Heart right ventricle (tissue), 16 donors: ENCODE measurements around the gene CELSR1. TPM values are rescaled to one million over a fixed set of nuclear protein-coding genes. Genes with fewer than 3 reads are reported as not detected.

Experiments
- ATAC-seq, 8 donors: fragments of 200-7000 bp; cut with Tn5 transposase; one replicate each; pipeline ENCODE4 v1.9.1; 2020; ENCODE audit warnings: mild to moderate bottlenecking in 8 of 8, moderate library complexity in 8 of 8, moderate number of reproducible peaks in 1 of 8
- DNase-seq, 2 donors: peaks; one replicate each; pipeline ENCODE4 v3.0.0-alpha.2; 2020
- H3K27ac ChIP-seq, 10 donors: fragments of 200-600 bp; sonication (generic) in 2 of 10; one replicate each; pipeline versions ENCODE4 v1.5.0 to v1.8.0; 2020 to 2022; ENCODE audit warnings: mild to moderate bottlenecking in 3 of 10
- H3K27me3 ChIP-seq, 7 donors: fragments of 200-600 bp; one replicate each; pipeline ENCODE4 v1.8.0; 2021 to 2022; ENCODE audit warnings: mild to moderate bottlenecking in 2 of 7
- H3K36me3 ChIP-seq, 9 donors: fragments of 200-600 bp; sonication (generic) in 1 of 9; one replicate each; pipeline versions ENCODE4 v1.5.0 to v1.8.0; 2020 to 2022; ENCODE audit warnings: mild to moderate bottlenecking in 2 of 9
- H3K4me1 ChIP-seq, 9 donors: fragments of 200-600 bp; sonication (generic) in 1 of 9; one replicate each; pipeline versions ENCODE4 v1.5.0 to v1.8.0; 2020 to 2022; ENCODE audit warnings: mild to moderate bottlenecking in 4 of 9
- H3K4me3 ChIP-seq, 10 donors: fragments of 200-600 bp; sonication (generic) in 2 of 10; one replicate each; pipeline versions ENCODE4 v1.5.0 to v1.8.0; 2020 to 2022; ENCODE audit warnings: mild to moderate bottlenecking in 7 of 10, moderate library complexity in 2 of 10
- H3K9me3 ChIP-seq, 11 donors: fragments of 200-600 bp in 10 of 11; sonication (generic) in 2 of 11; one replicate each; pipeline versions ENCODE4 v1.5.0 to v1.8.0; 2013 to 2022; ENCODE audit warnings: mild to moderate bottlenecking in 2 of 11, control low read depth in 1 of 11, moderate library complexity in 1 of 11
- WGBS, 2 donors: extraction: QIAGEN DNeasy Blood & Tissue Kit; methylation state at CpG; one replicate each; pipeline ENCODE4 v1.1.7; 2013; ENCODE audit warnings: inconsistent platforms in 1 of 2; 5-methylcytosine and 5-hydroxymethylcytosine counted together
- intact Hi-C, 10 donors: fragments of 100-400 bp; cut with DNase I; formaldehyde crosslinking; loops; one replicate each; pipeline versions ENCODE4 v1.11.1 to v1.14.2; 2022
- polyA plus RNA-seq, 2 donors: library from polyadenylated mRNA; stranded (reverse); fragments of 200-250 nt; gene quantifications; one replicate each; pipeline ENCODE4 v1.2.3, GENCODE V29; 2013
- total RNA-seq, 10 donors: library from RNA; stranded (reverse); fragmentation: NEBNext Ultra II Directional in 3 of 10; extraction: Animal tissue kit (Norgen Biotek cat#: 25700) in 3 of 10; gene quantifications; one replicate each; pipeline versions ENCODE4 v1.2.1 to v1.2.4, GENCODE V29; 2021 to 2023
- TF ChIP-seq, protein P1 (sequence below), 9 donors: fragments of 200-600 bp; sonication (generic) in 2 of 9; IDR thresholded peaks; one replicate each; pipeline versions ENCODE4 v1.5.0 to v1.8.0; 2021 to 2022; ENCODE audit warnings: antibody characterized with exemption in 9 of 9, mild to moderate bottlenecking in 5 of 9, moderate library complexity in 1 of 9
- donor health status: Arrhythmogenic right ventricular cardiomyopathy.
- donor health status: ischemic (EF 13 %, LVEDD 7.1; RV severe dilation, severe dysfunction).
- donor health status: healthy with polysubstance abuse.
- donor health status: DM: no; HTN: yes; CAD: no.
- donor health status: DM: no; HTN: no; CAD: no.
- donor health status: ischemic (EF 25% LVEDD 6.9; RV normal size, moderate dysfunction).
- donor health status: ischemic (EF 25% LVEDD 5.7; RV mildly dilated, moderate dysfunction).
- donor health status: healthy.
- donor health status: DM: yes; HTN: yes; CAD: no.
- donor health status: Ischemic cardiomyopathy.
- donor health status: ischemic (EF 35%, LVEDD 5.7; RV mildly dilated, moderate dysfunction).
- donor health status: nonischemic (EF 11% LVEDD 7.7; RV severe dilation, severe dysfunction).
- donor health status: DM: yes; HTN: yes; CAD: no.
- donor health status: PGD.
- donor health status: ischemic (EF 29% LVEDD 5.4; RV normal size, mild dysfunction).
- donor health status: nonischemic (EF 23%, LVEDD 6.1; RV moderate dilation, normal function).

The CELSR1 gene
- total and polyA plus RNA-seq, 12 donors, result 4.0 to 16.7 (median 11.4) TPM

DNA sequence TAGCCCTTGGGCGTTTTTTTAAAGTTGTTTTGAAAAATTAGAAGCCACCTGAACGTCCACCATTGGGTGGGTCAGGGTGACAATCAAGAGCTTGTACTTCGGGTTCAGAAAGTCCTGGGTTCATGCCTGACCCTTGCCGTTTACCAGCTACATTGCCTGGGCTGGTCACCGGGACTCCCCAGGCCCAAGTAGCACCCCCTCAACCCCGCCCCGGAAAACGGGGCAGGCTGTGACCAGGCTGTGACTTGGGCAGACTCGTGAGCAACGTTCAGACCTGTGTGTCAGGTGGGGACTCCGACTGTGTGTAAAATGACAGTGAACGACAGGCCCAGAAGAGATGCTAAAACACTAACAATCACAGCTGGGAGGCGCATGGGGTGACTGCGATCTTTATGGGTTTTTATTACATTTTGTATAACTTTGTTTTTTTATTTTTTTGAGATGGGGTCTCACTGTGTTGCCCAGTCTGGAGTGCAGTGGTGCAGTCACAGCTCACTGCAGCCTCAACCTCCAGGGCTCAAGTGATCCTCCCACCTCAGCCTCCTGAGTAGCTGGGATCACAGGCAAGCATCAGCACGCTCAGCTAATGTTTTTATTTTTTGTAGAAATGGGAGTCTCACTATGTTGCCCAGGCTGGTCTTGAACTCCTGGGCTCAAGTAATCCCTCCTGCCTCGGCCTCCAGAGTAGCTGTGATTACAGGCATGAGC lies 145.1 kb downstream of the CELSR1 start:
- TF ChIP-seq, protein P1, sequence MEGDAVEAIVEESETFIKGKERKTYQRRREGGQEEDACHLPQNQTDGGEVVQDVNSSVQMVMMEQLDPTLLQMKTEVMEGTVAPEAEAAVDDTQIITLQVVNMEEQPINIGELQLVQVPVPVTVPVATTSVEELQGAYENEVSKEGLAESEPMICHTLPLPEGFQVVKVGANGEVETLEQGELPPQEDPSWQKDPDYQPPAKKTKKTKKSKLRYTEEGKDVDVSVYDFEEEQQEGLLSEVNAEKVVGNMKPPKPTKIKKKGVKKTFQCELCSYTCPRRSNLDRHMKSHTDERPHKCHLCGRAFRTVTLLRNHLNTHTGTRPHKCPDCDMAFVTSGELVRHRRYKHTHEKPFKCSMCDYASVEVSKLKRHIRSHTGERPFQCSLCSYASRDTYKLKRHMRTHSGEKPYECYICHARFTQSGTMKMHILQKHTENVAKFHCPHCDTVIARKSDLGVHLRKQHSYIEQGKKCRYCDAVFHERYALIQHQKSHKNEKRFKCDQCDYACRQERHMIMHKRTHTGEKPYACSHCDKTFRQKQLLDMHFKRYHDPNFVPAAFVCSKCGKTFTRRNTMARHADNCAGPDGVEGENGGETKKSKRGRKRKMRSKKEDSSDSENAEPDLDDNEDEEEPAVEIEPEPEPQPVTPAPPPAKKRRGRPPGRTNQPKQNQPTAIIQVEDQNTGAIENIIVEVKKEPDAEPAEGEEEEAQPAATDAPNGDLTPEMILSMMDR (IDR thresholded peaks at IDR 0.05), result no peak

GRCh38 chr22:46391486-46392136 lies 145.8 kb downstream of the CELSR1 start:
- DNase-seq (no peak), ATAC-seq (peak in 1 of 8 donors; percentile 38)
- H3K4me1 ChIP-seq, result peaks cover 0 to 7% (median 0%) of the 10 kb centered on the region in 9 donors
- H3K4me3 ChIP-seq, result no peak overlapping the region
- WGBS, 2 donors, result 92% methylated on average over 36 of the region's 36 CpGs
- H3K27me3 ChIP-seq, result no peaks in the 10 kb centered on the region
- H3K27ac ChIP-seq, result no peak overlapping the region
- H3K36me3 ChIP-seq, result no peaks in the 10 kb centered on the region
- TF ChIP-seq, protein P1 (IDR thresholded peaks at IDR 0.05), result no peak
- intact Hi-C loops, result no loop called here
- H3K9me3 ChIP-seq, result no peaks in the 10 kb centered on the region

More for the DNA sequence above, 145.1 kb downstream of the CELSR1 start:
- no peaks in the 10 kb centered on the region for H3K9me3 ChIP-seq
- DNase-seq (no peak), ATAC-seq (no peak)
- 87 to 92% methylated on average over 16 of the region's 16 CpGs for WGBS, 2 donors
- no peak overlapping the region for H3K27ac ChIP-seq
- intact Hi-C loops, result no loop called here
- H3K4me1 ChIP-seq, result peaks cover 0 to 7% (median 0%) of the 10 kb centered on the region in 9 donors
- no peaks in the 10 kb centered on the region for H3K27me3 ChIP-seq
- H3K36me3 ChIP-seq, result no peaks in the 10 kb centered on the region
- no peak overlapping the region for H3K4me3 ChIP-seq

DNA sequence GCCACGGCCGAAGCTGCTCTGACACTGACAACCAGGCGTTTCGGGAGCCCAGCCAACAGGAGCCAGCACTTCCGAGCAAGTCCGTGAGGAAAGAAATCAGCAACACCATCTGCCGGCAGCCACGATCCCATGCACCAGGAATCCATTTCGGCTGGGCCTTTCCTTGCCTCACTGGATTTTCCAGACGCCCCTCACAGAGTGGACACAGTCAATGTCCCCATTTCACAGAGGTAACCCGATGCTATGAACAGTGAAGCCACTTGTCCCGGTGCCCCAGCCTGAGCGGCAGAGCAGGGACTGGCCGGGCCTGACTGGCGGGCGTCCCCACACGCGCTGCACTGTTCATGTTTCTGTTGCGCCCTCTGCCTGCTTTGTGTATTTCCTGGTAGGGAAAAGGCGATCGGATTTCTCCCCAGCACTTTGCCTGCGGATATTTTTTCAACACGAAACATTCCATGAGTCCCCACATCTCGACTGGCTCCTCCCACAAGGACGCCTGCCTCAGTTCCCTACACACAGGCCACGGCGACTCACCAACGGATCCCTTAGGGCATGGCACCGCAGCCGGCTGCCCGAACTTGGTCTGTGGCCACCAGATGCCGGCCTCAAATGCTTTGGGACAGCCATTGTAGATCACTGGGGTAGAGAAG lies 146.6 kb downstream of the CELSR1 start:
- TF ChIP-seq, protein P1 (IDR thresholded peaks at IDR 0.05), result peak in 8 of 9 donors; percentile 7 to 61 (median 36)
- 53 to 57% methylated on average over 32 of the region's 32 CpGs for WGBS, 2 donors
- Histone ChIP-seq H3K4me1 (peaks cover 0 to 7% (median 0%) of the 10 kb centered on the region in 9 donors), H3K4me3 (peak overlapping the region in 1 of 10 donors; percentile 39), H3K9me3 (no peaks in the 10 kb centered on the region), H3K27ac (peak overlapping the region in 2 of 10 donors; percentile 22 to 38), H3K36me3 (no peaks in the 10 kb centered on the region), H3K27me3 (no peaks in the 10 kb centered on the region)
- intact Hi-C loops, result no loop called here
- DNase-seq, result peak; percentile 60 to 71
- peak; percentile 60 to 74 (median 70) for ATAC-seq

DNA sequence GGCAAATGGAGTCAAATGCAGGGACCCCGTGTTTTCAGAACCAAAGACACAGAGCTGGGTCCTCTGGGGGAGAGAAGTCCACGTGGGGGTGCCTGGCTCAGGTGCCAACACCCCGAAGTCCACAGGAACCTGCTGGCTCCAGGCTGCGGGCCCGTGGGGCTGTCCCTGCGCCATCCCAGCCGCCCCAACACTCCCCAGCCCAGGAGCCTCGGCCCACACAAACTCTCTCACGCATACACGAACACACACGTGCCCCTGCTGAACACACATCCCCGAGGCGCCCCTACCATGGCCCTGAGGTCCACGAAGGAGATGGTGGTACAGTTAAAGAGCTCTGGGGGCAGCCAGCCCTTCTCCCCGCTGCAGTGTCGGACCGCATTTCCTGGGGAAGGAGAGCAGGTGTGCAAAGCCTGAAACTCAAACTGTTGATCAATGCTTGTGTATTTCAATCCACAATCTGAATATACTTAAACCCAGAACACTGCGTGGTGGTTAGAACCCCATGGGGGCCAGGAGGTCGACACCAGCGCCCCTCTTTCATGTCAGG lies 147.2 kb downstream of the CELSR1 start:
- peak overlapping the region in 1 of 10 donors; percentile 38 for H3K27ac ChIP-seq
- no peaks in the 10 kb centered on the region for H3K9me3 ChIP-seq
- H3K36me3 ChIP-seq, result no peaks in the 10 kb centered on the region
- no peaks in the 10 kb centered on the region for H3K27me3 ChIP-seq
- TF ChIP-seq, protein P1 (IDR thresholded peaks at IDR 0.05), result no peak
- H3K4me3 ChIP-seq, result peak overlapping the region in 1 of 10 donors; percentile 39
- 71 to 75% methylated on average over 20 of the region's 20 CpGs for WGBS, 2 donors
- intact Hi-C loops, result no loop called here
- peaks cover 0 to 7% (median 0%) of the 10 kb centered on the region in 9 donors for H3K4me1 ChIP-seq
- DNase-seq (no peak), ATAC-seq (peak in 1 of 8 donors; percentile 17)
